GM12873 (cell line): Measurements from ENCODE around the gene SLC17A9.

Source experiments
- CTCF ChIP-seq: IDR thresholded peaks from 2 replicates; pipeline ENCODE4 v1.5.1; 2012; ENCODE audit warnings: low read depth, mild to moderate bottlenecking, moderate library complexity, low read length, control low read depth; ENCODE audit not compliant: insufficient read depth; ENCODE audit errors: missing control alignments

SLC17A9 gene

GRCh38 chr20:62916703-62917476, 35.6 kb upstream of the SLC17A9 start:
- no peak for TF ChIP-seq CTCF

- no peak for TF ChIP-seq CTCF
Measured at GRCh38 chr20:62917720-62918119, 34.8 kb upstream of the SLC17A9 start.

GRCh38 chr20:62918147-62918546, 34.4 kb upstream of the SLC17A9 start:
- no peak for TF ChIP-seq CTCF

GRCh38 chr20:62918831-62919230, 33.7 kb upstream of the SLC17A9 start:
- TF ChIP-seq CTCF = no peak

- TF ChIP-seq CTCF = no peak
Measured at GRCh38 chr20:62920039-62920645, 32.4 kb upstream of the SLC17A9 start.

GRCh38 chr20:62921119-62921687, 31.3 kb upstream of the SLC17A9 start:
- peak; percentile 81 for TF ChIP-seq CTCF

GRCh38 chr20:62922451-62922921, 30.0 kb upstream of the SLC17A9 start:
- TF ChIP-seq CTCF = no peak
